Measurements from ENCODE around the gene ANKRD33B.
"Not testable (repeated sequence)": the region's sequence is repeated elsewhere in the genome, so short reads cannot be mapped to it uniquely, and the experiment has no call there.

ANKRD33B gene

DNA sequence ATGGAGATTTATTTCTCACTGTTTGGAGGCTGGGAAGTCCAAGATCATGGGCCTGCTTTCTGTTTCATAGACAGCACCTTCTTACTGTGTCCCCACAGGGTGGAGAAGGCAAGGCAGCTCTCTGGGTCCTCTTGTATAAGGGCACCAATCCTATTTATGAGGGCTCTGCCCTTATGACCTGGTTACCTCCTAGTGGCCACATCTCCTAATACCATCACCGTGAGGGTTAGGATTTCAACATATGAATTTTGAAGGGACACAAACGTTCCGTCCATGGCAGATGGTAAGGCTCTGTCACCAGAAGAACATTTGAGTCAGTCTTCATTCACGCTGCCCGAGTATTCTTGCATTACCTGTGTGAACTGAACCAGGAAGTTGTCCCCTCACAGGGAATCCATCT lies 48.4 kb downstream of the ANKRD33B start:
- DNase-seq (ENCODE audit: low read depth in 4 of 4, low spot score in 1 of 4), result no peak

DNA sequence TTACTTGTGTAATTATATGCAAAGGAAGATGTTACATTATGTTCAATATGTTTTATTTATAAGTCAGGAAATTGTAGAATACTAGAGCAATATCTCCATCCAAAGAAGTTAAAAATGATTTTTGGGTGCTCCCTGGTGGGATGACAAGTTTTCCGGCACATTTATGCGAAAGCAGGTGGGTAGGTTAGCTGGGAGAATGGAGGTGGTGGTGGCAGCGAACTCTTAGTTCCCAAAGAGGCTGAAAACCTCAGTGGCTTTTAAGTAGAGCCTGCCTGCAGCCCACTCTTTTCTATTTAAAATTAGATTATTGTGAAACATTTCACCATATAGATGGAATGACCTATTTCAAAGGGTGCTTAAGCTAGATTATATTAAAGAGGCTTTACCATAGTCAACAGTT lies 51.8 kb downstream of the ANKRD33B start:
- no peak for DNase-seq (ENCODE audit: low read depth in 4 of 4, low spot score in 1 of 4)

DNA sequence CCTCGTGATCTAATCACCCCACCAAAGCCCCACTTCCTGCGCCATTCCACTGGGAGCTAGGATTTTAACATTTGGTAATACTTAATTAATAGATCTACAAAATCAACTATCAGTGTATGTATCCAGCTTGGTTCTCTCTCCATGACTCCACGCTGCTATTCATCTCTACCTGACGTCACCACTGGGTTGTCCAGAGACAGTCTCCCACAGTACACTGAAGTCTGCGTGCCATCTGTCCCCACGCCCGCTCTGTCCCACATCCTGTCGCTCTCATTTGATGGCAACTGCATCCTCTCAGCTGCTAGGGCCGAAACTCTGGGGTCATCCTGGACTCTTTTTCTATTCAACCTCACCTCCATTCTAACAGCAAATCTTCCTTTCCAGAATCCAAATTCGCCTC lies 53.2 kb downstream of the ANKRD33B start:
- DNase-seq (ENCODE audit: low read depth in 4 of 4, low spot score in 1 of 4), result no peak

DNA sequence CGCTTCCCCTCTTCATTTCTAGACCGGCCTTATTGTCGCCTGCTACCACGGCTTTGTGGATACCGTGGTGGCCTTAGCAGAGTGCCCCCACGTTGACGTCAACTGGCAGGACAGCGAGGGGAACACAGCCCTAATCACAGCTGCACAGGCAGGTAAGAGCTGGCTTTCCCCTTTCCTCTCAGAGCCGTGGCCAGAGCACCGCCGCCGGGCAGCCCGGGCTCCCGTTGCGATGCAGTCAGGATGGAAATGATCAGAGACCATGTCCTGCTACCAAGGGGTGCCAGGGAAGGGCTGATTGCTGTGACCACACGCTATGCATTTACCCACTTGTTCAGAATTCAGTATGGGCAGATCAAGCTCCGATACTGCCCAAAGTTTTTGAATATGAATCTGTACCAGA lies 54.4 kb downstream of the ANKRD33B start:
- no peak for DNase-seq (ENCODE audit: low read depth in 4 of 4, low spot score in 1 of 4)

DNA sequence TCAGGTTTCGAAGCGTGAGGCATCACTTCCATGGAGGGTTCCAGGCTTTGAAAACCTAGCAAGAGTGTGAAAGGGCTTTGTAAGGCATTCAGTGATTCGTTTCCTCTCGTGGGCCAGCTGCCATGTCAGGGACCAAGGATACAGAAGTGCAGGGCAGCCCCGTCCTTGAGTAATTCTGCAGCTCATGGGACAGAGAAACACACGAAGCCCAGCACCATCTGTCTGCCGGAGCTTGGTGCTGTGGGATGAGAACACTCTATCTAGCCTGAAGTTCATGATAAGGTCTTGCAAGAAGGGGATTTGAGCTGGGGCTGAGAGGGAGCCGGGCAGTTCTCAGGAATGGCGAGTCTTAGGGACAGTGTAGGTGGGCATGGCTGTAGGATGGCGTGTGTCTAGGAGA lies 55.8 kb downstream of the ANKRD33B start:
- no peak for DNase-seq (ENCODE audit: low read depth in 4 of 4, low spot score in 1 of 4)

DNA sequence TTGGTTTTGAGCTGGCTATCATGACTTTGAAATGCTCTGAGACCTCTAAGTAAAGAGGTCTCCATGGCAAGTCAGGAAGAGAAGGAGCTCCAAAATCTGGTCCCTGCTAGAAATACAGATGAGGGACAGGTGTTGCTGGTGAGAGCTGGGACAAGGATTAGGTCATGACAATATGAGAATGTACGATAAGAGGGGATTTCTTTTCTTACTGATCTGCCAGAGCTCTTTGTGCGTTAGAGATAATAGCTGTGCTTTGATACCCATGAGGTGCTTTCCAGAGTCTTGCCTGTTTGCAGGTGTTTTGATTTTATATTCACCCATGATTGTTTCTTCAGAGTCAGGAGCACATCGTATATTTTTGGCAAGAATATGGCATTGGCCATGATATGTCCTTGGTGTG lies 56.5 kb downstream of the ANKRD33B start:
- DNase-seq (ENCODE audit: low read depth in 4 of 4, low spot score in 1 of 4), result no peak

DNA sequence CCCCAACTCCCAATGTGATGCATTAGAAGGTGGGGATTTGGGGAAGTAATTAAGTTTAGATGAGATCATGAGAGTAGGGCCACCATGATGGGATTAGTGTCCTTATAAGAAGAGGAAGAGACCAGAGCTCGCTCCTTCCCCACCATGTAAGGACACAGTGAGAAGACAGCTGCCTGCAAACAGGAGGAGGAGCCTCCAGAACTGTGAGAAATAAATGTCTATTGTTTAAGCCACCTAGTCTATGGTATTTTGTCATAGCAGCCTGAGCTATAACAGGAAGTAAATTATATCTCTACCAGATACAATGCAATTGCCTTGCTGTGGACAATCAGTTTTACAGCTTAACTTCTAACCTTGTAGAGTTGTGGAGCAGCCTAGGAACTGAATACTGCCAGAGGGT lies 58.0 kb downstream of the ANKRD33B start:
- DNase-seq (ENCODE audit: low read depth in 4 of 4, low spot score in 1 of 4), result no peak

DNA sequence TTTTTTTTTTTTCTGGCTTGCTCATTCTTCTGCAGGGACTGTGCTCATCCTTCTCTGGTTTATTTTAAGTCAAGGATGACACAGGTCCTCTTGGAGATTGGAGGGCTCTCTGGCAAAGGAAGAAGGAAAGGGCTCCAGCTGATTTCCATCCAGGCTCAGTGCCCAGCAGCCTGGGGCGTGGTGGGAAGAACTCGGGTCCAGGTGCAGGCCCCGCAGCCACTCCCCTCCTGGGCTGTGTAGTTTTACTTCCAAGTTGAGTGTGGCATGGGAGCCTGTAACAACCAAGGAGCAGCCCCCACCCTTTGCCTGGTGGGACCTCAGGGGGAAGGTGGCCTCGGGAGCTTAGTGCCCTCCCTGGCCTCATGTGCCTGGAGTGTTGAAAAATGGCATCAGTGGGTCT lies 58.9 kb downstream of the ANKRD33B start:
- no peak for DNase-seq (ENCODE audit: low read depth in 4 of 4, low spot score in 1 of 4)

DNA sequence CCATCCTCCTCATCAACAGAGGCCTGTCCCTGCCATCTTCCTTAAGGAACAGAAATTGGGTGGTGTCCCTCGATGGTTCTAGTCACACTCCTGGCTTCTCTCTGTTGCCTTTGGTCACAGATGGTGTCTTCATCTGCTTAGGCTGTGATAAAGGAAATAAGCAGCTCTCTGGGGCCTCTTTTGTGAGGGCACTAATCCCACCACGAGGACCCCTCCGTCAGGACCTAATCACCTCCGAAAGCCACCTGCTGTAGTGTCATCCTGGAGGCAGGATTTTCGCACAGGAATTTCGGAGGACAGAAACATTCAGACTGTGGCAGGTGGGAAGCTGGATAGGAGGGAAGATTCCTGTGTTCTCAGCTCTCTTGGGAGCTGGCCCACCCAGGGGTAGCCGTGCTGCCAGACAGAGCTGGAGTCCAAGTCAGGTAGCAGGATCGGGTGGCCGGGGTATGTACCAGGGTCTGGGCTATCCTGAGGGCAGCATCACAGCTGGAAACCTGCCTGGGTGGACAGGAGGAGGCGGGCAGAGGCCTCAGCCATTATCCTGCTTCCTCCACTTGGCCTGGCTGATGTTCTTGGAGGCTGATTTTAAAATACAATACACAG lies 59.5 kb downstream of the ANKRD33B start:
- no peak for DNase-seq (ENCODE audit: low read depth in 4 of 4, low spot score in 1 of 4)

DNA sequence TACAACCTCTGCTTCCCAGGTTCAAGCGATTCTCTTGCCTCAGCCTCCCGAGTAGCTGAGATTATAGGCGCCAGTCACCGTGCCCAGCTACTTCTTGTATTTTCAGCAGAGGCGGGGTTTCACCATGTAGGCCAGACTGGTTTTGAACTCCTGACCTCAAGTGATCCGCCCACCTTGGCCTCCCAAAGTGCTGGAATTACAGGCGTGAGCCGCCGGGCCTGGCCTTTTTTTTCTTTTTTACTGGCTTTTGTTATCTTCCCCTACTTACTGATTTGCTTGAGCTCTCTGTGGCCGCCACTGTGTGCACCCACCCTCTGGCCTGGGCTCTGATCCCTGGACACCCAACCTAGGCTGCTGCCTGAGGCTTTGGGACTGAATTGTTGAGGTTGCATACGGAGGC lies 60.3 kb downstream of the ANKRD33B start:
- no peak for DNase-seq (ENCODE audit: low read depth in 4 of 4, low spot score in 1 of 4)

DNA sequence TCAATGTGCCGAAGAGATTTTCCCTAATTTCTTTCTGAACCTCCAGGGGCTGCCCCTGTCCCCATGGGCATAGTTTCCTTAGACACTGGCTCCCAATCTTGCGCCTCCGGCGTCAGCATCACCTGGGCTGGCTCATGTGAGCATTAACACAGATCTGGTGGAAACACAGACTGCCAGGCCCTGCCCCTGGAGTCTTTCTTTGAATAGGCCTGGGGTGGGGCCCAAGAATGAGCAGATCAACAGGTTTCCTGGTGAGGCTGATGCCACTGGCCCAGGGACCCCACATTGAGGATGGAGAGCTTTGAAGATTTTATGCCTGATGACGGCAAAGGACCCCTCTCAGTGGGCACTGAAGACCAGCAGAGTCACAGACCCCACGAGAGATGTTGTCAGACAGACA lies 60.8 kb downstream of the ANKRD33B start:
- DNase-seq (ENCODE audit: low read depth in 4 of 4, low spot score in 1 of 4), result no peak

DNA sequence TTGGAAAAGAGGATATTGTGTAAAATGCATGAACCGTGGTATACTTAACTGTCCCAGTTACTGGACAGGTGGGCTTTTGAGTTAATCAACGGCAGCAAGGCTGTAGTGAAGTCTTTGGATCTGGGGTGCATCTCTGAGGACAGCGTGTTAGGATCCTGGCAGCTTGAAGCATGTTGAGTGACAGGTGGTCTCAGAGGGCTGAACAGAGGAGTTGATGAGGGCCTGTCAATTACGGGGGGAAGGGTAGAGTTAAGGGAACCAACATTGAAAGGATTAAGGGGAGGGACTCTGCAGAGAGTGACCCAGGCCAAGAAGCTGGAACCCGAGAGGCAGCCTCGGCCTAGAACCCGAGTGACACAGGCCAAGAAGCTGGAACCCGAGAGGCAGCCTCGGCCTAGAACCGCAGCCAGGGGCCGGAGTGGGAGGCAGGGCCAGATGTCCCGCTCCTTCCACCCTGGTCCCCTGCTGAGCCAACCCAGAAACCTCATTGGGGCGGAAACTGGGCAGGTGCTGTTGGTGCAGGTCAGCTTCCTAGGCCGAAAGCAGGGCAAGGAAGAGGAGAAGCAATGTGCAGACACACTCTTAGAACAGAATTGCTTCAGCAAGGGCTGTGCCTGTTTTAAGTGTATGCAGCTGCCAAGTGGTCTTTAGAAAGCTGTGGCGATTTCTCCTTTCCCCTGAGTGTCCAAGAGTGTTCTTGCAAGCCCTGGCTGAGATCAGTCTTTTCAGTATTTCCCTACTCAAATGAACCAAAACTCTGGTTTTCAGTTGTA lies 62.0 kb downstream of the ANKRD33B start:
- DNase-seq (ENCODE audit: low read depth in 4 of 4, low spot score in 1 of 4), result no peak

DNA sequence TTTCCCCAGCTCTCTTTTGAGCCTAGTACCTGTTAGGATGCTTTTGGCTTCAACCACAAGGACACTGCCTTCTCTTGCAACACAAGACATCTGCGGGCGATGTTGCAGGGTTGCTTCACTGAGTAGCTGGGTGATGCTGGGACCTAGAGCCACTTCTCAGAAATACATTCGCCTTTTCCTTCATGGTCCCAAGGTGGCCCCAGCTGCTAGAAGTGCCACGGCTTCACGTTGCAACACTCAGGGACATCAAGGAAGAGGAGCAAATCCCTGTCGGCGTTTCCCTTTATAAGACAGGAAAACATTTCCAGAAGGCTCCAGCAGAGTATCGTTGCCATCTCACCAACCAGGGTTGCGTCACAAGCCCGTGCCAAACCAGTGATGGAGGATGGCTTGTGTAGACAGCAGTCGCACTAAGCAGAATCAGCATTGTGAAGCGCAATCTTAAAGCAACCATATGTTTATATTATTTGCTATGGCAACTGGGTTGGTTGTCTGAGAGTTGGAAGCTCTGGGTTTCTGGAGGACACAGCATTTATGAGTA lies 62.7 kb downstream of the ANKRD33B start:
- no peak for DNase-seq (ENCODE audit: low read depth in 4 of 4, low spot score in 1 of 4)

DNA sequence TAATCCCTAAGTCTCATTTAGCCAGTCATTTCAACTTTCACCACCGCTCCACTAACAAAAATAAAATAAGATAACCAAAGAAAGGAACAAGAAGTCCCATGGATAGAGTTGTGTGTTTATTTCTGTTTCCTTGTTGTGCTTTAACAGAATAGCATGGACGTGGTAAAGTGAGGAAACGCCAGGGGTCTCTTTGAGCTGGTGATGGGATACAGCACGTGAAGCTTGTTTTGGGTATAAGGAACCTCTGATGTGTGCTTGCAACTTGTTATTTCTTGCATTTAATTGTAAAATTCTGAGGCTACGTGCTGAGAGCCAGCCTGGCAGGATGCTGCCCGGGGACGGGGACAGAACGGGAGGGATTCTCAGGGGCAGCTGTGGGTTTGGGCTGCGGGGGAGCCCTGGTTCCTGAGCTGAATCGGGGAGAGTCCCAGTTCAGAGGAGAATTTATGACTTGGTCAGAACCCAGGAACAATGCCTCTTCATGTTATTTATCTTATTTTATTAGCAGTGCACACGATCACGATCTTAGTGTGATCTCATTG lies 63.4 kb downstream of the ANKRD33B start:
- DNase-seq (ENCODE audit: low read depth in 4 of 4, low spot score in 1 of 4), result no peak

DNA sequence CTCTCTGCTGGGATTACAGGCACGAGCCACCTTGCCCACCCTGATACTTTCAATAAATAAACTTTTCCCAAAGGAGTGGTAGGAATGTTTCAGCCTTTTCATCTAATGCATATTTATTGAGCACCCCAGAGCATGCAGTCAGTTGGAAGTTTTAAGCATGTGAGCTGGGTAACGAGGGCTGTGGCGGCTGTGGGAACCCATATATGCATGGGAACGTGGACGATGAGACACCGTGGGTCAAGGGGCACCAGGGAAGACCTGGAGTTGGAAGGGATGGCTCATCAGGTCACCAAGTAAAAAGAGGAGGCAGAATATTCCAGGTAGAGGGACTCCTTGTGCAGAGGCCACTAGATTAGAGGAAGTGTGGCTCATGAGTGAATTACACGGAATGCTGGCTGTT lies 64.7 kb downstream of the ANKRD33B start:
- DNase-seq (ENCODE audit: low read depth in 4 of 4, low spot score in 1 of 4), result no peak

DNA sequence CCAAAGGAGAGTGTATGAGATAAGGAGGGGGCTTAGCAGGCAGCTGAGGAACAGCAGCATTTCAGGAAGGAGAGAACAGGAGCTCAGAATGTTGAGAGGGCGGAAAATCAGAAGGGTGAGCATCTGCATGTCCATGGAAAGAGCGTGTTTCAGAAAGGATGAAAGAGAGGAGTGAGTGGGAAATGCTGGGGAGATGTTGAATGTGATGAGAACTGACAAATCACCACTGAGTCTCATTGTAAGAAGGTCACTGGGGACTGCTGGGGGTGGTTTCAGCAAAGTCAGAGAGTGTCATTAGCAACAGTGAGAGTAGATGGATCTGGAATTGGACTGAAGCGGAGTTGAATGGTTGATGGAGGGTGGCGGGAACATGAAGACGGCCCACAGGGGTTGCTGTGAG lies 65.8 kb downstream of the ANKRD33B start:
- no peak for DNase-seq (ENCODE audit: low read depth in 4 of 4, low spot score in 1 of 4)

DNA sequence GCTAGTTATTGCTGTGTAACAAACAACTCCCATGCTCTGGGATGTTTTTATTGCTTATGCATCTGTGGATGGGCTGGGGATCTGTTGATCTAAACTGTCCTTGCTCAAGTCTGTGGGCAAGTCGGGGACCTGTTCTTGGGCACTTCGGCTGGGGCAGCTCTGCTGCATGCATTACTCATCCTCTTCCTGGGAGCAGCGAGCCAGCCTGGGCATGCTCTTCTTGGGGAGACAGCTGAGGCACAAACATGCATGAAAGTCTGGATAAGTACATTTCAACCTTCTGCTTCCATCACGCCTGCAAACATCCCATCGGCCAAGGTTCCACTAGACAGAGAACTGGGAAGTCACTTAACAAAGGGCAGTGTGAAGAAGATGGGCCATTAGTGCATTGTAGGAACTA lies 66.3 kb downstream of the ANKRD33B start:
- DNase-seq (ENCODE audit: low read depth in 4 of 4, low spot score in 1 of 4), result no peak

DNA sequence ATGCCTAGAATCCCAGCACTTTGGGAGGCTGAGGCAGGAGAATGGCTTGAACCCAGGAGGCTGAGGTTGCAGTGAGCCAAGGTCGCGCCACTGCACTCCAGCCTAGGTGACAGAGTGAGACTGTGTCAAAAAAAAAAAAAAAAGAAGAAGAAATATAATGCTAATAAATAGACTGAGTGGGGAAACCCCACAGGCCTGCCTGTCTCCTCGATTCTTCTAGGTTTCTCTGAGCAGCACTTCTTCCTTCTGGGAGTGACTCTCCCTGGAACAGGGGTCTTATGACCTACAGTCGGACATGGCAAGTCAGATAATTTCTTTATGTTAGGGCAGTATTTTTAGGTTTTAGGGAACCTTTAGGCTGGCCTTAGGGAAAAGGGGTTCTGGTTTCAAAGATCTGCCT lies 66.9 kb downstream of the ANKRD33B start:
- not testable (repeated sequence) for DNase-seq (ENCODE audit: low read depth in 4 of 4, low spot score in 1 of 4)

DNA sequence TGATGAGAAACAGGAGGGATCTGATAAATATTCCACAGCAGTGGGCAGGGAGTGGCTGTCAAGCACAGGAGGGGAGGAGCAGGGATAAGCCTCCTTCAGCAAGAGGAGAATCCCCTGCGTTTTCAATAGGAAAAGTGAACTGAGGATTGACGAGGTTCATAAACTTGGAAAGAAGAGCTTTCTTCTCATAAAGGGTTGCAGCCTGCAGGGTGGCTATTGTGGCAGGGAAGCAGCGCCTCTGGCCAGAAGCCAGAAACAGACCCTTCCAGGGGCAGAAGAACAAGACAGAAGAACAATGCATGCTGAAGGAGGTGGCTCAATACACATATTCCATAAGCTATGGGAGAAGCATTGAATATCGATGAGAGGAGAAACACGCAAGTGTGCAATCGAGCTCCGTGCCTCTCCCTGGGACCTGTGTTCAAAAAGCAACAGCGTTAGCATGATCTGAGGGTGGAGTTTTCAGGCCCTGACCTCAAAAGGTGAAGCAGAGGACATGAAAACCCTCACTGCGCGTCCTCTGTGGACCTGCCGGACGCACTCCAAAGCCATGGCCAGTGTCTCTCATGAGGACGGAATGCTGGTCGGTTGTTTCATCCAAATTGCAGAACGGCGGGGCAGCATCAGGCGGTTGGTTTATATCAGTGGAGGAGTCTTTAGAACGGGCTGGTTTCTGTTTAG lies 67.6 kb downstream of the ANKRD33B start:
- no peak for DNase-seq (ENCODE audit: low read depth in 4 of 4, low spot score in 1 of 4)

DNA sequence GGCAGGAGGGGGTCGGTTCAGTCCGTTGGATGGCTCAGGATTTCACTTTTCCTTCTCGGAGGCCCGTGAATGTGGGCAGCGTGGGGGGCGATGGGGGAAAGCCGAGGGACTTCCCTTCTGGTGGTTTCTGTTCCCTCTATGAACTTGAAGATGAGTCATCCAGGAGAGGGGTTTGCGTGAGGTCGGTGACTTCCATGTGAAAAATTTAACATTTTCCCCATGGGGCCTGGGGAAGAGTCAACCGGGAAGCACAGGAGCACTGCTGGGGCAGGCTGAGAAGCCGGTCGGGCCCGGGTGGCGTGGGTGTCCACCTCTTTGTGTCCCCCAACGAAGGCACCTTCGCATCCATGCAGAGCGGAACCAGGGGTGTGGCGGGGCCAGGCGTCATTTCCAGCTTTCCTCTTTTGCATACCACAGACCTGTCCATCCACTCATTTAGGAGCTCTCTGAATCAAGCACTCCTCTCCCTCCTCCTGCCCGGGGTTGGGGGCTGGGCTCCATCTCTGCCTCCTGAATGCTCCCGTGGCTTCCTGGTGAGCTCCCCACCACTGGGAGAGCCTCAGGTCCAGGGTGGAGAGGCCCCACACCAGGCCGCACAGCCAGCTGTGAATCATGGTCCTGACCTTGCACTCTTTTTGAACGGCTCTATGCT lies 68.4 kb downstream of the ANKRD33B start:
- peak in 2 of 4 experiments; percentile 22 to 61 for DNase-seq (ENCODE audit: low read depth in 4 of 4, low spot score in 1 of 4)

DNA sequence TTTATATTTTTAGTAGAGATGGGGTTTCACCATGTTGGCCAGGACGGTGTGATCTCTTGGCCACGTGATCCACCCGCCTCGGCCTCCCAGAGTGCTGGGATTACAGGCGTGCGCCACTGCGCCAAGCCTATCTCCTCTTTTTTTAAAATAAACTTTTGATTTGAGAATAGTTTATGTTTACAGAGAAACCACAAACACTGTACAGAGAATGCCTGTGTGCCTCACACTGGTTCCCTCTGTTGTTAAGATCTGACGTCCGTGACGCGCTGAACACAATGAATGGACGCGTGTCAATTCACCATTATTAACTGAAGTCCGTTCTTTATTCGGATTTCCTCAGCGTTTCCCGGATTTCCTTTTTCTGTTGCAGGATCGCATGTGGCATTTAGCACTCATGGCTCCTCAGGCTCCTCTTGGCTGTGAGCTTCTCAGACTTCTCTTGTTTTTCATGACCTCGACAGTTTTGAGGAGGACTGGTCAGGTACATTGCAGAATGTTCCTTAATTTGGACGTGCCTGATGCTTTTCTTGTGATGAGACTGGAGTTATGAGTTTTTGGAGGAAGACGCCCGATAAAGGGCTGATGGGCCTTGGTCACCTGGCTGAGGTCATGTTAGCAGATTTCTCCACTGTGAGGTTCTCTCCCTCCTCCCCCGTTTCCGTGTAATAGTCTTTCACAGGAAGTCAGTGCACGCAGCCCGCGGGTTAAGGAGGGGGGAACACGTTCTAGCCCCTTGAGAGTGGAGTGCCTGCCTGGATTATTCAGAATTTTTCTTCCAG lies 69.6 kb downstream of the ANKRD33B start:
- peak in 1 of 4 experiments; percentile 37 for DNase-seq (ENCODE audit: low read depth in 4 of 4, low spot score in 1 of 4)
